ENCODE results near the gene AP2A1. TPM values are rescaled to one million over a fixed set of nuclear protein-coding genes. Genes with fewer than 3 reads are reported as not detected.

AP2A1 gene
- total RNA-seq, 2 experiments from 2014 or later = 83.4 to 84.5 TPM

- H3K9me3 Mint-ChIP-seq = no peaks in the 10 kb centered on the region
- DNase-seq (no peak), ATAC-seq (no peak)
- intact Hi-C loops (cut with micrococcal nuclease) = no loop called here
- H3K27ac Mint-ChIP-seq = no peak overlapping the region
- H3K4me3 Mint-ChIP-seq = no peak overlapping the region
- peaks cover 6% of the 10 kb centered on the region for H3K36me3 Mint-ChIP-seq (ENCODE audit: low read depth)
- no peak for TF ChIP-seq CTCF (IDR thresholded peaks at IDR 0.05)
- H3K4me1 Mint-ChIP-seq (ENCODE audit: low read depth) = peaks cover 16% of the 10 kb centered on the region
- no peaks in the 10 kb centered on the region for H3K27me3 Mint-ChIP-seq
- CTCF ChIA-PET = interaction anchor here (1.4 kb wide), 1 partner anchor 102 kb away, joined by 3 read pairs; no protein-coding TSS in a partner anchor
- POLR2A ChIA-PET = interaction anchor here (0.8 to 1.0 kb wide), 2 partner anchors 30 to 34 kb away, joined by 3 read pairs; no protein-coding TSS in a partner anchor
Measured at GRCh38 chr19:49820125-49820524, 53.3 kb downstream of the AP2A1 start.

GRCh38 chr19:49823472-49823871, 56.7 kb downstream of the AP2A1 start:
- peaks cover 11% of the 10 kb centered on the region for H3K4me1 Mint-ChIP-seq (ENCODE audit: low read depth)
- no peak overlapping the region for H3K27ac Mint-ChIP-seq
- POLR2A ChIA-PET = interaction anchor here (0.8 kb wide), 1 partner anchor 10 kb away, joined by 4 read pairs; the partner anchor contains the start of gene FUZ
- no peak for DNase-seq
- H3K27me3 Mint-ChIP-seq = no peaks in the 10 kb centered on the region
- TF ChIP-seq CTCF (IDR thresholded peaks at IDR 0.05) = no peak
- H3K9me3 Mint-ChIP-seq = no peaks in the 10 kb centered on the region
- no peak overlapping the region for H3K4me3 Mint-ChIP-seq
- intact Hi-C loops (cut with micrococcal nuclease) = no loop called here
- CTCF ChIA-PET = no interaction called here
- ATAC-seq = no peak
- H3K36me3 Mint-ChIP-seq (ENCODE audit: low read depth) = peaks cover 6% of the 10 kb centered on the region

- Mint-ChIP-seq H3K36me3 (ENCODE audit: low read depth) (peaks cover 6% of the 10 kb centered on the region), H3K9me3 (no peaks in the 10 kb centered on the region), H3K4me1 (ENCODE audit: low read depth) (peaks cover 6% of the 10 kb centered on the region), H3K27me3 (no peaks in the 10 kb centered on the region), H3K27ac (no peak overlapping the region), H3K4me3 (no peak overlapping the region)
- POLR2A ChIA-PET = no interaction called here
- ATAC-seq (no peak), DNase-seq (no peak)
- intact Hi-C loops (cut with micrococcal nuclease) = no loop called here
- TF ChIP-seq CTCF (IDR thresholded peaks at IDR 0.05) = no peak
- CTCF ChIA-PET = interaction anchor here (1.4 kb wide), 1 partner anchor 11 kb away, joined by 3 read pairs; the partner anchor contains the start of gene FUZ
Measured at GRCh38 chr19:49824662-49825061, 57.9 kb downstream of the AP2A1 start.

- CTCF ChIA-PET = no interaction called here
- no peak for ATAC-seq
- H3K27ac Mint-ChIP-seq = no peak overlapping the region
- peaks cover 3% of the 10 kb centered on the region for H3K4me1 Mint-ChIP-seq (ENCODE audit: low read depth)
- H3K9me3 Mint-ChIP-seq = no peaks in the 10 kb centered on the region
- no peak for TF ChIP-seq CTCF (IDR thresholded peaks at IDR 0.05)
- H3K36me3 Mint-ChIP-seq (ENCODE audit: low read depth) = peaks cover 6% of the 10 kb centered on the region
- no peak for DNase-seq
- no peak overlapping the region for H3K4me3 Mint-ChIP-seq
- intact Hi-C loops (cut with micrococcal nuclease) = no loop called here
- H3K27me3 Mint-ChIP-seq = no peaks in the 10 kb centered on the region
- POLR2A ChIA-PET = no interaction called here
Measured at GRCh38 chr19:49827034-49827433, 60.2 kb downstream of the AP2A1 start.

- Mint-ChIP-seq H3K27me3 (no peaks in the 10 kb centered on the region), H3K9me3 (no peaks in the 10 kb centered on the region), H3K4me3 (no peak overlapping the region), H3K27ac (no peak overlapping the region), H3K4me1 (ENCODE audit: low read depth) (no peaks in the 10 kb centered on the region), H3K36me3 (ENCODE audit: low read depth) (peaks cover 2% of the 10 kb centered on the region)
- ChIA-PET POLR2A (interaction anchor here (1.2 kb wide), 1 partner anchor 100 kb away, joined by 3 read pairs; the partner anchor contains the start of genes ATF5 and NUP62), CTCF (no interaction called here)
- no peak for ATAC-seq
- intact Hi-C loops (cut with micrococcal nuclease) = no loop called here
- DNase-seq = no peak
- no peak for TF ChIP-seq CTCF (IDR thresholded peaks at IDR 0.05)
Measured at GRCh38 chr19:49829200-49829599, 62.4 kb downstream of the AP2A1 start.

All from activated CD8-positive, alpha-beta T cell treated with anti-CD3 and anti-CD28 coated beads for 36 hours (primary cell).